OCI-LY7 (cell line): Measurements from ENCODE around the gene NOX4. TPM values are rescaled to one million over a fixed set of nuclear protein-coding genes. Genes with fewer than 3 reads are reported as not detected.
"Not testable (repeated sequence)": the region's sequence is repeated elsewhere in the genome, so short reads cannot be mapped to it uniquely, and the experiment has no call there.

Experiments
- BruUV-seq: library from RNA; stranded (reverse); fragments of 400-500 nt; replicated peaks from 2 replicates; lab custom pipeline; 2021; lab: Mats Ljungman, UMichigan
- CTCF ChIA-PET: fragments of 300-600 bp; sonication (Branson Sonifier 250); formaldehyde crosslinking; loops from one replicate; lab custom pipeline; 2022; ENCODE audit warnings: antibody characterized with exemption; ENCODE audit not compliant: unreplicated experiment; lab: Charles Lee
- POLR2A ChIA-PET: fragments of 300-600 bp; sonication (Branson Sonifier 250); formaldehyde crosslinking; loops from one replicate; lab custom pipeline; 2022; ENCODE audit warnings: antibody characterized with exemption; lab: Charles Lee
- DNase-seq: peaks from one replicate; pipeline ENCODE4 v3.0.0-alpha.2; 2015; ENCODE audit warnings: low spot score
- H2AFZ ChIP-seq: fragments of 200-600 bp; sonication (generic), shearing (Covaris generic); 2 replicates; pipeline ENCODE4 v1.6.1; 2014; ENCODE audit warnings: mild to moderate bottlenecking, antibody characterized with exemption, low read length, moderate library complexity
- H3K27ac ChIP-seq: fragments of 200-600 bp; sonication (generic); 2 replicates; pipeline ENCODE4 v1.5.1; 2014; ENCODE audit warnings: mixed run types, low read depth, mild to moderate bottlenecking, moderate library complexity, low read length, inconsistent platforms; ENCODE audit not compliant: poor library complexity, severe bottlenecking
- H3K36me3 ChIP-seq: fragments of 200-600 bp; sonication (generic); 2 replicates; pipeline ENCODE4 v1.6.1; 2014; ENCODE audit warnings: mild to moderate bottlenecking, antibody characterized with exemption, low read length, moderate library complexity, mixed read lengths; ENCODE audit not compliant: insufficient read depth
- H3K4me1 ChIP-seq: fragments of 200-600 bp; sonication (generic); 2 replicates; pipeline ENCODE4 v1.5.1; 2014; ENCODE audit warnings: mild to moderate bottlenecking, low read length; ENCODE audit not compliant: insufficient read depth, poor library complexity, severe bottlenecking
- H3K4me2 ChIP-seq: fragments of 200-600 bp; sonication (generic); 2 replicates; pipeline ENCODE4 v1.6.1; 2014; ENCODE audit warnings: mild to moderate bottlenecking, low read length
- H3K4me3 ChIP-seq: fragments of 200-600 bp; sonication (generic); 2 replicates; pipeline ENCODE4 v1.5.1; 2014; ENCODE audit warnings: mild to moderate bottlenecking, low read depth, low read length; ENCODE audit not compliant: poor library complexity, severe bottlenecking
- H3K79me2 ChIP-seq: fragments of 200-600 bp; sonication (generic); 2 replicates; pipeline ENCODE4 v1.6.1; 2016; ENCODE audit warnings: low read depth, mild to moderate bottlenecking, low read length, moderate library complexity, mixed read lengths; ENCODE audit not compliant: insufficient read depth
- H3K9me2 ChIP-seq: fragments of 200-600 bp; sonication (generic); 2 replicates; pipeline ENCODE4 v1.6.1; 2016; ENCODE audit warnings: mild to moderate bottlenecking, low read length, mixed read lengths; ENCODE audit not compliant: insufficient read depth
- H3K9me3 ChIP-seq: fragments of 200-600 bp; sonication (generic); 2 replicates; pipeline ENCODE4 v1.6.1; 2014; ENCODE audit warnings: mild to moderate bottlenecking, mixed run types, low read length, mixed read lengths
- H4K20me1 ChIP-seq: fragments of 200-600 bp; sonication (generic); 2 replicates; pipeline ENCODE4 v1.6.1; 2014; ENCODE audit warnings: mild to moderate bottlenecking, antibody characterized with exemption, low read length, moderate library complexity, mixed read lengths; ENCODE audit not compliant: insufficient read depth
- EZH2phosphoT487 ChIP-seq: fragments of 200-600 bp; sonication (generic); IDR thresholded peaks from 2 replicates; pipeline ENCODE4 v1.6.1; 2018; ENCODE audit warnings: low read depth, borderline replicate concordance, mild to moderate bottlenecking, mixed run types, antibody characterized with exemption, low read length, moderate library complexity, mixed read lengths
- intact Hi-C: fragments of 100-400 bp; cut with micrococcal nuclease; formaldehyde crosslinking; loops from one replicate; pipeline ENCODE4 v1.10.0; 2022; ENCODE audit not compliant: unreplicated experiment
- total RNA-seq, 2 experiments: library from RNA; depleted of rRNA in 1 of 2; stranded (reverse); fragments of >200 nt in 1 of 2; shearing (Covaris generic) in 1 of 2; gene quantifications; 2 replicates each; pipeline ENCODE4 v1.2.3, GENCODE V29; 2014 to 2022
- TF ChIP-seq, protein P1 (sequence below): fragments of 200-600 bp; sonication (generic); conservative IDR thresholded peaks from 2 replicates; pipeline ENCODE4 v1.5.1; 2014; ENCODE audit warnings: mild to moderate bottlenecking, antibody characterized with exemption, low read length, moderate library complexity, mixed read lengths

Gene NOX4
- total RNA-seq, 2 experiments from 2014 or later: not detected

DNA sequence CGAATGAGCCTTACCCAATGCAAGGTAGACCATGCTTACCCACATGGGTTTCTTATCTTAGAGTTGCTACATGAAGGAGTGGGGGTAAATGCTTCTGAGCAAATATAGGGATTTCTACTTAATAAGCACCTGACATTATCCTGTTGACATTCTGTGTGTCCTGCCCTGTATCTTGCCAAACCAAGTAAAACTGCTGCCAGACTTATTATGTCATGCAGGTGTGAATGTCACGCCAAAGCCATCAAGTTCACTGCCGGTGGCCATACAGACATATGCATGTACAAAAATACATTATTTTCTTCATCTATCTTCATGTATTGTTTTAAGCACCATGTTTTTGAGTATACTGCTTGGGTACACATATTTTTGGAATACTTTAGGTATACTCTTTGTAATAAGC lies 70.2 kb downstream of the NOX4 start:
- POLR2A ChIA-PET: interaction anchor here (0.5 kb wide), 1 partner anchor 33 kb away, joined by 3 read pairs; no protein-coding TSS in a partner anchor
- no peak for DNase-seq
- Histone ChIP-seq H3K4me2 (no peak overlapping the region), H3K4me1 (no peaks in the 10 kb centered on the region), H3K27ac (no peak overlapping the region), H3K4me3 (no peak overlapping the region), H3K9me2 (no peaks in the 10 kb centered on the region), H4K20me1 (0 out of 2 replicates have a peak, but pooled peaks cover 4% of the 10 kb centered on the region), H2AFZ (no peak overlapping the region), H3K36me3 (no peaks in the 10 kb centered on the region), H3K79me2 (no peaks in the 10 kb centered on the region), H3K9me3 (no peaks in the 10 kb centered on the region)
- CTCF ChIA-PET: no interaction called here
- BruUV-seq: no TSS peak
- TF ChIP-seq, protein P1, sequence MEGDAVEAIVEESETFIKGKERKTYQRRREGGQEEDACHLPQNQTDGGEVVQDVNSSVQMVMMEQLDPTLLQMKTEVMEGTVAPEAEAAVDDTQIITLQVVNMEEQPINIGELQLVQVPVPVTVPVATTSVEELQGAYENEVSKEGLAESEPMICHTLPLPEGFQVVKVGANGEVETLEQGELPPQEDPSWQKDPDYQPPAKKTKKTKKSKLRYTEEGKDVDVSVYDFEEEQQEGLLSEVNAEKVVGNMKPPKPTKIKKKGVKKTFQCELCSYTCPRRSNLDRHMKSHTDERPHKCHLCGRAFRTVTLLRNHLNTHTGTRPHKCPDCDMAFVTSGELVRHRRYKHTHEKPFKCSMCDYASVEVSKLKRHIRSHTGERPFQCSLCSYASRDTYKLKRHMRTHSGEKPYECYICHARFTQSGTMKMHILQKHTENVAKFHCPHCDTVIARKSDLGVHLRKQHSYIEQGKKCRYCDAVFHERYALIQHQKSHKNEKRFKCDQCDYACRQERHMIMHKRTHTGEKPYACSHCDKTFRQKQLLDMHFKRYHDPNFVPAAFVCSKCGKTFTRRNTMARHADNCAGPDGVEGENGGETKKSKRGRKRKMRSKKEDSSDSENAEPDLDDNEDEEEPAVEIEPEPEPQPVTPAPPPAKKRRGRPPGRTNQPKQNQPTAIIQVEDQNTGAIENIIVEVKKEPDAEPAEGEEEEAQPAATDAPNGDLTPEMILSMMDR: no peak
- TF ChIP-seq EZH2phosphoT487: no peak
- intact Hi-C loops: no loop called here

DNA sequence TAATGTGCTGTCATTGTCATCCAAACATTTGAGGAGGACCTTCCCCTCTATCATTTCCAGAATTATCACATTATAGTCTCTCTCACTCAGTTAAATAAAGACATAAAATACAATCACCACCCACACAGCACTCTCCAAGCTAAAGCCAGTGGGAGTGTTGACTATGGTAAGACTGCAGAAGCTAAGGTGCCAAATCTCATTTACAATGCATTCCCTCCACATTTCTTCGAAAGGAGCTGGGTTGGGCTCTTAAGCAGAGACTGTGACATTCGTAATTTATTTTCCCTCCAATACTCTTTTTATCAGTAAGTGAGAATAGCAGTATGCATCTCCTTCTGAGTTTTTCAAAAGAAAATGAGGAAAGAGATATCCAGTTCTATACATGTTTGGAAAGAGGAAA lies 74.2 kb downstream of the NOX4 start:
- BruUV-seq: no TSS peak
- H3K4me1 ChIP-seq: no peaks in the 10 kb centered on the region

DNA sequence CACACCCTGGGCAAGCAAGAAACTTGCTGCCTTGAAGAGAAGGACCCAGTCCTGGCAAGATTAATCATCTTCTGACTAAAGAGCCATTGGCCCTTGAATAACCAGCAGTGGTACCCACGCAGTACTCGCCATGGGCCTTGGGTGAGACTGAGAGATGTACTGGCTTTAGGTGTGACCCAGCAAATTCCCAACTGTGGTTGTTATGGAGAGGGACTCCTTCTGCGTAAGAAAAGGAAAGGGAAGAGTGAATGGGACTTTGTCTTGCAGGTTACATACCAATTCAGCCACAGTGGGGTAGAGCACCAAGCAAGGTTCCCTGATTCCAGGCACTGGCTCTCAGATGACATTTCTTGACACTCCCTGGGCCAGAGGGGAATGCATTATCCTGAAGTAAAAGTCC lies 80.1 kb downstream of the NOX4 start:
- H3K9me2 ChIP-seq, intact Hi-C loops, DNase-seq, H3K4me3 ChIP-seq, H3K9me3 ChIP-seq, POLR2A ChIA-PET, H3K36me3 ChIP-seq, H3K4me1 ChIP-seq, H2AFZ ChIP-seq, H3K27ac ChIP-seq, H4K20me1 ChIP-seq, H3K79me2 ChIP-seq, H3K4me2 ChIP-seq, CTCF ChIA-PET, BruUV-seq: not testable (repeated sequence)

More for the DNA sequence above, 74.2 kb downstream of the NOX4 start:
- H3K4me3 ChIP-seq: no peak overlapping the region
- ChIA-PET CTCF (no interaction called here), POLR2A (no interaction called here)
- DNase-seq: no peak
- H2AFZ ChIP-seq: no peak overlapping the region
- intact Hi-C loops: no loop called here
- no peaks in the 10 kb centered on the region for H3K79me2 ChIP-seq
- TF ChIP-seq, protein P1: no peak
- no peak for TF ChIP-seq EZH2phosphoT487
- H4K20me1 ChIP-seq: 0 out of 2 replicates have a peak, but pooled peaks cover 4% of the 10 kb centered on the region
- no peaks in the 10 kb centered on the region for H3K9me3 ChIP-seq
- no peaks in the 10 kb centered on the region for H3K36me3 ChIP-seq
- H3K9me2 ChIP-seq: no peaks in the 10 kb centered on the region
- H3K4me2 ChIP-seq: no peak overlapping the region
- H3K27ac ChIP-seq: no peak overlapping the region

DNA sequence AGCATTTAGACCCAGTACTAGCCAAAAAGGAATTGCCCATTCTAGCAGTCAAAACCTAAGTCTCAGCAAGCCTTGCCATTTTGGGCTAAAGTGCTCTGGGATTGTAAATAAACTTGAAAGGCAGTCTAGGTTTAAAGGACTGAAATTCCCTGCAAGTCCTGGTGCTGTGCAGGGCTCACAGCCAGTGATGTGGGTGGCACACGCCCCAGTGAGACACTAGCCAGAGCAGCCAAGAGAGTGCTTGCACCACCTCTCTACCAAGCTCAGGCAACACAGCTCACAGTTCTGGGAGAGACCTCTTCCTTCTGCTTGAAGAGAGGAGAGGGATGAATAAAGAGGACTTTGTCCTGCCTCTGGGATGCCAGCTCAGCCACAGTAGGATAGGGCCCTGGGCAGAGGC lies 80.5 kb downstream of the NOX4 start:
- H3K9me3 ChIP-seq, H3K9me2 ChIP-seq, H3K4me1 ChIP-seq, POLR2A ChIA-PET, H3K4me3 ChIP-seq, H3K4me2 ChIP-seq, H2AFZ ChIP-seq, BruUV-seq, CTCF ChIA-PET, H4K20me1 ChIP-seq, intact Hi-C loops, H3K79me2 ChIP-seq, H3K27ac ChIP-seq, DNase-seq, H3K36me3 ChIP-seq: not testable (repeated sequence)

DNA sequence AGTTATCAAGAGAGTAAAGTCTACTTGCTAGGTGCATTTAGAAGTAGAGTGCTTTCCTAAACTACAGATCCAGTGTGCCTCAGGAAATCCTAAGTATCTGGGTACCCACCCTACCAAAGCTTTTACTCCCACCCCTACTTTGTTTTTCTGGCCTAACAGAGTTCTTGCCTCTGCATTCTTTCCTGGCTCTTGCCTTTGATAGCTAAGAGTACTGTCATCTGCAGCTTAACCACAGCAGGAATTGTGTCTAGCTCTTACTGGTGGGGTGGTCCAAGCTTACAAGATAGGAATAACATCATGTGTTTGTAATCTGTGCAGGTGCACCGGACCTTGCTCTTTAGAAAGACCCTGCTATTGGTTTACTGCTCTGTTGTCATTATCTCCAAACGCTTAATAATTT lies 82.7 kb downstream of the NOX4 start:
- H3K9me2 ChIP-seq, H3K4me1 ChIP-seq, intact Hi-C loops, H3K79me2 ChIP-seq, H3K9me3 ChIP-seq, H3K27ac ChIP-seq, POLR2A ChIA-PET, BruUV-seq, H3K4me3 ChIP-seq, H2AFZ ChIP-seq, DNase-seq, CTCF ChIA-PET, H3K36me3 ChIP-seq, H3K4me2 ChIP-seq, H4K20me1 ChIP-seq: not testable (repeated sequence)
